IPS-20b (cell line): ENCODE measurements around the gene MLIP.
"Not testable (repeated sequence)": the region's sequence is repeated elsewhere in the genome, so short reads cannot be mapped to it uniquely, and the experiment has no call there.

Source experiments
- H3K27ac ChIP-seq: one replicate; pipeline ENCODE4 v1.5.1; 2013; ENCODE audit warnings: low read length
- H3K27me3 ChIP-seq: 2 replicates; pipeline ENCODE4 v1.6.1; 2013; ENCODE audit warnings: mild to moderate bottlenecking, low read length, inconsistent platforms; ENCODE audit not compliant: insufficient read depth
- H3K36me3 ChIP-seq: 2 replicates; pipeline ENCODE4 v1.6.1; 2013; ENCODE audit warnings: low read depth, mild to moderate bottlenecking, inconsistent platforms, low read length, moderate library complexity; ENCODE audit not compliant: insufficient read depth
- H3K4me1 ChIP-seq: 2 replicates; pipeline ENCODE4 v1.6.1; 2013; ENCODE audit warnings: mild to moderate bottlenecking, control low read depth, inconsistent platforms, low read length, moderate library complexity; ENCODE audit not compliant: insufficient read depth
- H3K4me3 ChIP-seq: 2 replicates; pipeline ENCODE4 v1.5.1; 2013; ENCODE audit warnings: mild to moderate bottlenecking, low read length, inconsistent platforms
- H3K9ac ChIP-seq: 2 replicates; pipeline ENCODE4 v1.6.1; 2013; ENCODE audit warnings: low read depth, mild to moderate bottlenecking, inconsistent platforms, low read length, moderate library complexity
- H3K9me3 ChIP-seq: 2 replicates; pipeline ENCODE4 v1.6.1; 2013; ENCODE audit warnings: mild to moderate bottlenecking, low read depth, low read length, inconsistent platforms; ENCODE audit not compliant: insufficient read depth

MLIP gene

DNA sequence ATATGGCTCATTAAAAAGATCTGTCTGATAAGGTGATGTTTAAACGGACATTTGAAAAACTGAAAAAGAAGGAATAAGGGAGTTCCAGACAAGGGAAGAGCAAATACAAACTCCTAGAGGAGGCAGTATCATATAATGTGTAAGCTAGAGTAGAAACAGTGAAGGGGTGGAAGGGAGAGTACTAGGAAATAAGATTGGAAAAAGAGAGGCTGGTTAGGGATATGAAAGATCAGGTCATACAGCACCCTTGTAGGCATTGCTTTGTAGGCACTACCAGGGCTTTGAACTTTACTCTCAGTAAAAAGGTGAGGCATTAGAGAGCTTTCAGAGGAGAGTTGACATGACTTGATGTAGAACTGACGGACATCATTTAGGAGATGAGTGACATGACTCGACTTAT is 85.7 kb downstream of the MLIP start:
- no peaks in the 10 kb centered on the region for H3K36me3 ChIP-seq
- no peaks in the 10 kb centered on the region for H3K27me3 ChIP-seq
- no peak overlapping the region for H3K4me3 ChIP-seq
- H3K27ac ChIP-seq = no peak overlapping the region
- H3K4me1 ChIP-seq = peaks cover 11% of the 10 kb centered on the region; the same call in 1 of the 2 replicates
- no peaks in the 10 kb centered on the region for H3K9me3 ChIP-seq
- H3K9ac ChIP-seq = no peak overlapping the region

DNA sequence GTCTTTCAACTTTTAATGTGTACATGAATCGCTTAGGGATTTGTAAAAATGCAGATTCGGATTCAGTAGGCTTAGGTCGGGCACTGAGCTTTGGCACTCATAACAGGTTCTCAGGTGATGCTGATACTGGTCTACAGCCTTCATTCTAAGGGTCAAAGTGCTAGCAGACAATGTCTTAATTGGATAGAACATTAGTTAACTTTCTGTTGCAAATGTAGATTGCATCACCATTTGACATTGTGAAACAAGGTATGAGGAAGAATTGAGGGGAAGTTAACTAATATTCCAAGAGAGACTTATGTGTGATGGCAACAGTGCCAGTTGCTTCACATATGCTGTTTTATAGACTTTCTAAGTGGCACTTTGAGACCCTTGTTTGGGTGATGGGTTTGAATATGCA is 86.9 kb downstream of the MLIP start:
- no peaks in the 10 kb centered on the region for H3K36me3 ChIP-seq
- H3K4me3 ChIP-seq = no peak overlapping the region
- no peaks in the 10 kb centered on the region for H3K27me3 ChIP-seq
- no peaks in the 10 kb centered on the region for H3K9me3 ChIP-seq
- H3K4me1 ChIP-seq = peaks cover 11% of the 10 kb centered on the region; the same call in 1 of the 2 replicates
- no peak overlapping the region for H3K27ac ChIP-seq
- no peak overlapping the region for H3K9ac ChIP-seq

- H3K27me3 ChIP-seq, H3K9ac ChIP-seq, H3K4me1 ChIP-seq, H3K4me3 ChIP-seq, H3K27ac ChIP-seq, H3K9me3 ChIP-seq, H3K36me3 ChIP-seq: not testable (repeated sequence)
Measured at GRCh38 chr6:54203474-54204035, 92.3 kb downstream of the MLIP start.

DNA sequence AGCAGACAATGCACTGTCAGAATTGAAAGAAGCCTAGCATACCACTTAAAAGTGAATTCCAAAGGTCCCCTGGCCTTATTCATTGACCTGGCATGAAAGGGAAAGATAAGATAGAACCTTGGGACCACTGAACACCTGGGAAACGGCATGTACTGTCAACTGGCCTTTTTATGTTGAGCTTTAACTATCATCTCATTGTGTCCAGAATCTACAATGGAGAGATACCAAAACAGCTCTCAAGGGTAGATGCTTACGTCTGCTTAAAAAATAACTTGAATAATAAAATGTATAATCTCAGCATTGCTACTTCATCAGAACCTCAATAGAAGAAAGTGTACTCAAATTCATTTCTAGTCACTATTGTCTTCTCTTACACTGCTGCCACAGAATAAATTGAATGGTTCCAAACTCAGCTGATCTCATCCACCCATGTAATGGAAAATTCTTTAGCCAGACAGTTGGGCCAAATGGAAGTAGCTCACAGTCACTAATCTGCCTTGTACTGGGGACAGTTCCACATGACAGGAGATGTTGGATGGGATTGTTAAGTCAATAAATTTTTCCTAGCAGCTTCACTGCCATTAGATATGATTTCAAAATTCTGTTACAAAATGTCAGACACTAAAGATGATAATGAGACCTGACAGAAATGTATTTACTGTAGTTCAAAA is 93.8 kb downstream of the MLIP start:
- Histone ChIP-seq H3K36me3 (no peaks in the 10 kb centered on the region), H3K4me1 (no peaks in the 10 kb centered on the region), H3K9me3 (no peaks in the 10 kb centered on the region), H3K27ac (no peak overlapping the region), H3K4me3 (no peak overlapping the region), H3K27me3 (no peaks in the 10 kb centered on the region), H3K9ac (no peak overlapping the region)

DNA sequence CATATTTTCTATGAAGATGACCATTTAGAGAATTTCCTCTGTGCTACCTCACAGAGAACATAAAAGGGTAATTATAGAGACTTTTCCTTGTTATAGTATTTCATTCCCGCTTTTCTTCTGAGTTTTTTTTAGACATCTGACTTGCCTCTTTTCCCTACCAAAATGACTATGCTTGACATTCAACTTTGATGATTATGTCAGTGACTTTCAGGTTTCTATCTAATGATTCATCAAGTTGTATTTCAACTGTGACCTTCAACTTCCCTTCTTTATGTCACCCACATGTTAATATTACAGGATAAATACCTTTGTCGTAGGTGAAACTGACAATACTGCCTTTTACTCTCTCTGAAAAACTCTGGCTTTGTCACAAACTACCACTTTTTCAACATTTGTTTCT is 95.3 kb downstream of the MLIP start:
- no peaks in the 10 kb centered on the region for H3K27me3 ChIP-seq
- no peak overlapping the region for H3K9ac ChIP-seq
- no peak overlapping the region for H3K4me3 ChIP-seq
- no peaks in the 10 kb centered on the region for H3K36me3 ChIP-seq
- no peaks in the 10 kb centered on the region for H3K9me3 ChIP-seq
- no peaks in the 10 kb centered on the region for H3K4me1 ChIP-seq
- no peak overlapping the region for H3K27ac ChIP-seq

DNA sequence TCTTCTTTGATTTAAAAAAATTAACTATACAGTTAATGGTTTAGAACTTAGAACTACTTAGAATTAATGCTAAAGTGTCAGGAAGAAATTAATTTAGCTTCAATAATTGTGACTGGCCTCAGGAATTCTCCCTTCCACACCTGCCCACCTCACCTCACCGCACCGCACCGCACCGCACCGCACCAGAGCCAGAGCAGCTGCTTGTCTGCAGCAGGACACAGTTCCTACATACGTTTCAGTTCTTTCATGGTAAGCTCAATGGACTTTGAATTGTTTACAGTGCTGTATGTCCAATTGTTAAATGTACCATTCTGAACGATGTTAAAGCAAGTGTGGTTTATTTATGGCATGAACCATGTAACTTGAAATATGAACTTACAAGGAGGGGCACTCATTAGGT is 98.7 kb downstream of the MLIP start:
- not testable (repeated sequence) for H3K36me3 ChIP-seq, H3K27ac ChIP-seq, H3K4me3 ChIP-seq, H3K27me3 ChIP-seq, H3K9ac ChIP-seq, H3K9me3 ChIP-seq, H3K4me1 ChIP-seq

DNA sequence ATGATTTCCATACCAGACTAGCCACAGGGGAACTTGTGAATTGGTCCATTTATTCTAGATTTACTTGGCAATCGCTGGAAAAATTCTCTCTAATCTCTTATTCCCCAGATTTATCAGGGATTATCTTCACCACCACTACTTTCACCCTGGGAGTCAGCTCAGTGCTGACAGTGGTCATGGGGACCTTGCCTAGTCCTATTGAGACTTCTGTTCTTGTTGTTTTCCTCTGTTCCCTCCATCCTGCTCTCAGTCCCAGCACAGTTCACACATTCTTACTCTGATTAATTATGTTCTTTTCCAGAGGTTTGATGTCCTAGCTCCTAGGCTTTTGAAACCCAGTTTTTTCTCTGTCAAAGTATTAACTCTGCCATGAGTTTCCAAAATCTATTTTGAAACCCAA is 103.0 kb downstream of the MLIP start:
- H3K27me3 ChIP-seq = no peaks in the 10 kb centered on the region
- no peaks in the 10 kb centered on the region for H3K36me3 ChIP-seq
- H3K9me3 ChIP-seq = no peaks in the 10 kb centered on the region
- H3K4me3 ChIP-seq = no peak overlapping the region
- H3K9ac ChIP-seq = no peak overlapping the region; the same call in 1 of the 2 replicates
- H3K27ac ChIP-seq = no peak overlapping the region
- H3K4me1 ChIP-seq = no peaks in the 10 kb centered on the region

- no peaks in the 10 kb centered on the region for H3K27me3 ChIP-seq
- no peaks in the 10 kb centered on the region for H3K36me3 ChIP-seq
- H3K4me3 ChIP-seq = no peak overlapping the region
- no peaks in the 10 kb centered on the region for H3K4me1 ChIP-seq
- H3K27ac ChIP-seq = no peak overlapping the region
- no peak overlapping the region for H3K9ac ChIP-seq
- H3K9me3 ChIP-seq = no peaks in the 10 kb centered on the region
Measured at GRCh38 chr6:54216336-54216735, 105.1 kb downstream of the MLIP start.

GRCh38 chr6:54217018-54217417 is 105.8 kb downstream of the MLIP start:
- no peaks in the 10 kb centered on the region for H3K27me3 ChIP-seq
- no peak overlapping the region for H3K4me3 ChIP-seq
- H3K9me3 ChIP-seq = no peaks in the 10 kb centered on the region
- H3K4me1 ChIP-seq = no peaks in the 10 kb centered on the region
- no peak overlapping the region for H3K9ac ChIP-seq
- no peak overlapping the region for H3K27ac ChIP-seq
- no peaks in the 10 kb centered on the region for H3K36me3 ChIP-seq

GRCh38 chr6:54222217-54222616 is 111.0 kb downstream of the MLIP start:
- H3K36me3 ChIP-seq = no peaks in the 10 kb centered on the region
- no peak overlapping the region for H3K9ac ChIP-seq
- peaks cover 7% of the 10 kb centered on the region for H3K9me3 ChIP-seq
- H3K27me3 ChIP-seq = no peaks in the 10 kb centered on the region
- no peak overlapping the region for H3K4me3 ChIP-seq
- H3K27ac ChIP-seq = no peak overlapping the region
- no peaks in the 10 kb centered on the region for H3K4me1 ChIP-seq

DNA sequence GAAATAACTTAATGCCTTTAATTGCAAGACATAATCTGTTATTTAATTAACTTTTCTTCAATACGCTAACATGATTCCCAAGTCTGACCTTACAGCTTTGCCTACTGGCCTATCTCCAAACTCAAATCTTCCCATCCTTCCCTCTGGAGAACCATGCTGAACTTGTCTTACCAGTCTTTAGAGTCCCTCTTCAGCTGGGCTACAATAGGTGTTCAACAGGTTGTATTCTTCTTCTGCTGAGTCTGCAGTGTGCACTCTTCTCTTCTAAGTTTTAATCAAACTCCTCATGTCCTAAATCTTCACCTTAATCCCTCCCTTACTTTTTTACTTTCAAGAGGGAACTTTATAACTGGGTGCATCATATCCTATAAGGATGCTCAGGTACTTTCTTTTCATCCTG is 121.5 kb downstream of the MLIP start:
- no peaks in the 10 kb centered on the region for H3K36me3 ChIP-seq
- H3K27me3 ChIP-seq = no peaks in the 10 kb centered on the region
- no peak overlapping the region for H3K27ac ChIP-seq
- no peaks in the 10 kb centered on the region for H3K9me3 ChIP-seq
- no peak overlapping the region for H3K4me3 ChIP-seq
- H3K9ac ChIP-seq = no peak overlapping the region
- H3K4me1 ChIP-seq = no peaks in the 10 kb centered on the region

DNA sequence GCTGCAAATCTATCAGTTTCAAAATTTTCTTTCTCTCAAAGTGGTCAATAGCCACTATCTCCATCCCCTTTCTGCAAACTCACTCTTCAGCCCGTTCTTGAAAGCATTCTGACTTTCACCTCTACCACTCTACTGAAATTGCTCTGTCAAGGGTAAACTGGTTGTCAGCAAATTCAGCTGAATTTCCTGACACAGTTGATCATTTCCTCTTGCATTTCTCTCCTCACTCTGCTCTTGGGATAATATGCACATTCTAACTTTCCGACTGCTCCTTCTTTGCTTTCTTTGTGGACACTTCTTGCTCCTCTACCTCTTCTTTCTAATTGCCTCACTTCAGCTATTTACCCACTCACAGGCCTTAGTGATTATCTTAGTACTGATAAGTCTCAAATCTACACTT is 123.3 kb downstream of the MLIP start:
- no peaks in the 10 kb centered on the region for H3K4me1 ChIP-seq
- no peak overlapping the region for H3K4me3 ChIP-seq
- H3K9ac ChIP-seq = no peak overlapping the region
- H3K27ac ChIP-seq = no peak overlapping the region
- no peaks in the 10 kb centered on the region for H3K9me3 ChIP-seq
- no peaks in the 10 kb centered on the region for H3K27me3 ChIP-seq
- H3K36me3 ChIP-seq = no peaks in the 10 kb centered on the region
